Non-pigmented ciliary epithelial cell (primary cell): Measurements from ENCODE around the gene MBD3L2B.

Experiments used
- DNase-seq: peaks from one replicate; pipeline ENCODE4 v3.0.0-alpha.2; 2010; ENCODE audit warnings: low read depth

MBD3L2B gene

GRCh38 chr19:7010722-7011593 is 10.3 kb downstream of the MBD3L2B start:
- DNase-seq = no peak

GRCh38 chr19:7007859-7008258 is 13.4 kb downstream of the MBD3L2B start:
- DNase-seq = no peak

GRCh38 chr19:7006135-7006704 is 15.0 kb downstream of the MBD3L2B start:
- no peak for DNase-seq

- no peak for DNase-seq
These were observed 16.8 kb downstream of the MBD3L2B start for GRCh38 chr19:7004313-7004931.

GRCh38 chr19:7000816-7001215 is 20.4 kb downstream of the MBD3L2B start:
- no peak for DNase-seq

GRCh38 chr19:7000333-7000732 is 20.9 kb downstream of the MBD3L2B start:
- no peak for DNase-seq

GRCh38 chr19:6999933-7000332 is 21.3 kb downstream of the MBD3L2B start:
- DNase-seq = no peak

- DNase-seq = no peak
These were observed 23.4 kb downstream of the MBD3L2B start for GRCh38 chr19:6997679-6998445.

- DNase-seq = no peak
These were observed 24.4 kb downstream of the MBD3L2B start for GRCh38 chr19:6996810-6997209.

GRCh38 chr19:6995054-6995453 is 26.2 kb downstream of the MBD3L2B start:
- no peak for DNase-seq

GRCh38 chr19:6988257-6988656 is 33.0 kb downstream of the MBD3L2B start:
- no peak for DNase-seq

- no peak for DNase-seq
These were observed 33.4 kb downstream of the MBD3L2B start for GRCh38 chr19:6987850-6988249.

GRCh38 chr19:6983448-6983847 is 37.8 kb downstream of the MBD3L2B start:
- no peak for DNase-seq

- no peak for DNase-seq
These were observed 41.8 kb downstream of the MBD3L2B start for GRCh38 chr19:6979399-6979798.

GRCh38 chr19:6976197-6976596 is 45.0 kb downstream of the MBD3L2B start:
- DNase-seq = no peak

GRCh38 chr19:6971366-6971765 is 49.9 kb downstream of the MBD3L2B start:
- no peak for DNase-seq

- no peak for DNase-seq
These were observed 50.8 kb downstream of the MBD3L2B start for GRCh38 chr19:6970443-6970842.

- no peak for DNase-seq
These were observed 51.2 kb downstream of the MBD3L2B start for GRCh38 chr19:6970021-6970420.

GRCh38 chr19:6969490-6969889 is 51.7 kb downstream of the MBD3L2B start:
- DNase-seq = no peak
